ENCODE results near the gene MS4A2. TPM values are rescaled to one million over a fixed set of nuclear protein-coding genes. Genes with fewer than 3 reads are reported as not detected.
A peak's percentile ranks its signal among the peaks of the same experiment; 100 is the strongest.
"Not testable (repeated sequence)": the region's sequence is repeated elsewhere in the genome, so short reads cannot be mapped to it uniquely, and the experiment has no call there.

The MS4A2 gene
- total RNA-seq, 1 donor: not detected

GRCh38 chr11:60100516-60100915, 12.1 kb downstream of the MS4A2 start:
- Histone ChIP-seq H3K79me2 (ENCODE audit: insufficient read depth, low read length) (no peaks in the 10 kb centered on the region), H3K27ac (ENCODE audit: low read depth, low read length) (no peak overlapping the region), H3K4me2 (ENCODE audit: insufficient read depth, low read length) (no peak overlapping the region), H3K27me3 (ENCODE audit: insufficient read depth, low read length) (no peaks in the 10 kb centered on the region), H4K20me1 (ENCODE audit: insufficient read depth, low read length) (no peaks in the 10 kb centered on the region), H3K36me3 (ENCODE audit: insufficient read depth, low read length) (no peaks in the 10 kb centered on the region), H2AFZ (ENCODE audit: low read length) (no peak overlapping the region), H3K9me3 (ENCODE audit: low read depth, low read length) (no peaks in the 10 kb centered on the region), H3K4me1 (ENCODE audit: insufficient read depth, low read length) (no peaks in the 10 kb centered on the region), H3K4me3 (ENCODE audit: insufficient read depth, low read length) (no peak overlapping the region)
- DNase-seq (ENCODE audit: insufficient read length, low spot score, missing footprints): no peak
- no peak for TF ChIP-seq CTCF (IDR thresholded peaks at IDR 0.05; ENCODE audit: extremely low read depth, low read depth, low read length)

GRCh38 chr11:60101368-60101767, 12.9 kb downstream of the MS4A2 start:
- not testable (repeated sequence) for H3K4me2 ChIP-seq (ENCODE audit: insufficient read depth, low read length); DNase-seq (ENCODE audit: insufficient read length, low spot score, missing footprints); H3K27me3 ChIP-seq (ENCODE audit: insufficient read depth, low read length); H3K79me2 ChIP-seq (ENCODE audit: insufficient read depth, low read length); H2AFZ ChIP-seq (ENCODE audit: low read length); H4K20me1 ChIP-seq (ENCODE audit: insufficient read depth, low read length); H3K4me3 ChIP-seq (ENCODE audit: insufficient read depth, low read length); H3K36me3 ChIP-seq (ENCODE audit: insufficient read depth, low read length); H3K9me3 ChIP-seq (ENCODE audit: low read depth, low read length); H3K4me1 ChIP-seq (ENCODE audit: insufficient read depth, low read length); H3K27ac ChIP-seq (ENCODE audit: low read depth, low read length)

DNA sequence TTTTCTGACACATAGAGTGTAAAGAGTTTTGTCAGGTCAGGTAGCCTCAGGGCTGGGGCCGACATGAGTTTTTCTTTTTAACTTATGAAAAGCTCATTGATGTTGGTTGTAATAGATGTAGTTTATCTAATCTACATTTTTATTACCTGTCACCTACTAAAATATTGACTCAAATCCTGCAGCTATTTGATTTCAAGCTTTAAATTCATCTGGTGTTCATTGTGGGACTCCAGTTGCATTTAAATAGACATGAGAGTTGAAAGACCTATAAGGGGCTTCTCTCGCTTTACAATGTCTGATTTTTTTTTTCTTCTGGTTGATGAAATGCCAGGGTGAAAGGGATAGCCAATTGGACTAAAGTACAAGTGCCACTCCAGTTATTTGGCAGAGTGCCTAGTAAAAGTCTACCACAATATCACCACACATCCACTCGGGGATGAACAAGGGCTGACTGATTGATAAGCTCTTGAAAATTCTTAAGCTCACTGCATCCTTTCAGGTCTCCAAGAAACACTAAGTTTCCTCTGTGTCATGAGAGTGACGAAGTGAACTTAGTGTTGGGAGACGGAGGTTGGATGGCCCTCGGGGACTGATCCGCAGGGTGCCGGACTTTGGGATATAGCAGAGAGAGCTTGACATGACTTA, 16.1 kb downstream of the MS4A2 start:
- not testable (repeated sequence) for H3K4me1 ChIP-seq (ENCODE audit: insufficient read depth, low read length); H3K4me2 ChIP-seq (ENCODE audit: insufficient read depth, low read length); H4K20me1 ChIP-seq (ENCODE audit: insufficient read depth, low read length); H3K4me3 ChIP-seq (ENCODE audit: insufficient read depth, low read length); H2AFZ ChIP-seq (ENCODE audit: low read length); H3K9me3 ChIP-seq (ENCODE audit: low read depth, low read length); H3K27me3 ChIP-seq (ENCODE audit: insufficient read depth, low read length); DNase-seq (ENCODE audit: insufficient read length, low spot score, missing footprints); H3K36me3 ChIP-seq (ENCODE audit: insufficient read depth, low read length); H3K79me2 ChIP-seq (ENCODE audit: insufficient read depth, low read length); H3K27ac ChIP-seq (ENCODE audit: low read depth, low read length)

GRCh38 chr11:60108631-60109030, 20.2 kb downstream of the MS4A2 start:
- H3K79me2 ChIP-seq (ENCODE audit: insufficient read depth, low read length); H3K4me3 ChIP-seq (ENCODE audit: insufficient read depth, low read length); DNase-seq (ENCODE audit: insufficient read length, low spot score, missing footprints); H3K36me3 ChIP-seq (ENCODE audit: insufficient read depth, low read length); H3K4me2 ChIP-seq (ENCODE audit: insufficient read depth, low read length); H3K4me1 ChIP-seq (ENCODE audit: insufficient read depth, low read length); H4K20me1 ChIP-seq (ENCODE audit: insufficient read depth, low read length); H3K27ac ChIP-seq (ENCODE audit: low read depth, low read length); H3K27me3 ChIP-seq (ENCODE audit: insufficient read depth, low read length); H3K9me3 ChIP-seq (ENCODE audit: low read depth, low read length); H2AFZ ChIP-seq (ENCODE audit: low read length): not testable (repeated sequence)

- Histone ChIP-seq H3K4me2 (ENCODE audit: insufficient read depth, low read length) (no peak overlapping the region), H3K27ac (ENCODE audit: low read depth, low read length) (no peak overlapping the region), H3K27me3 (ENCODE audit: insufficient read depth, low read length) (no peaks in the 10 kb centered on the region), H3K9me3 (ENCODE audit: low read depth, low read length) (no peaks in the 10 kb centered on the region), H3K4me3 (ENCODE audit: insufficient read depth, low read length) (no peak overlapping the region), H3K79me2 (ENCODE audit: insufficient read depth, low read length) (no peaks in the 10 kb centered on the region), H3K36me3 (ENCODE audit: insufficient read depth, low read length) (no peaks in the 10 kb centered on the region), H4K20me1 (ENCODE audit: insufficient read depth, low read length) (no peaks in the 10 kb centered on the region), H3K4me1 (ENCODE audit: insufficient read depth, low read length) (no peaks in the 10 kb centered on the region), H2AFZ (ENCODE audit: low read length) (no peak overlapping the region)
- peak; percentile 9 for DNase-seq (ENCODE audit: insufficient read length, low spot score, missing footprints)
- TF ChIP-seq CTCF (IDR thresholded peaks at IDR 0.05; ENCODE audit: extremely low read depth, low read depth, low read length): no peak
Observed at GRCh38 chr11:60111793-60112192, 23.3 kb downstream of the MS4A2 start.
